ENCODE measurements around the gene UBN2. TPM values are rescaled to one million over a fixed set of nuclear protein-coding genes. Genes with fewer than 3 reads are reported as not detected.

The UBN2 gene
- total RNA-seq, 1 donor = 9.8 TPM

- Histone ChIP-seq H3K79me2 (ENCODE audit: insufficient read depth, low read length) (peaks cover 24% of the 10 kb centered on the region), H3K27me3 (ENCODE audit: insufficient read depth, low read length) (no peaks in the 10 kb centered on the region), H3K4me1 (ENCODE audit: insufficient read depth, low read length) (peaks cover 8% of the 10 kb centered on the region), H3K36me3 (ENCODE audit: insufficient read depth, low read length) (no peaks in the 10 kb centered on the region), H4K20me1 (ENCODE audit: insufficient read depth, low read length) (no peaks in the 10 kb centered on the region), H3K9me3 (ENCODE audit: low read depth, low read length) (no peaks in the 10 kb centered on the region), H3K27ac (ENCODE audit: low read depth, low read length) (peak overlapping the region; percentile 97), H3K4me3 (ENCODE audit: insufficient read depth, low read length) (peak overlapping the region; percentile 96), H2AFZ (ENCODE audit: low read length) (peak overlapping the region; percentile 99), H3K4me2 (ENCODE audit: insufficient read depth, low read length) (peak overlapping the region; percentile 99)
- DNase-seq (ENCODE audit: insufficient read length, low spot score, missing footprints) = no peak
- TF ChIP-seq, protein P1, sequence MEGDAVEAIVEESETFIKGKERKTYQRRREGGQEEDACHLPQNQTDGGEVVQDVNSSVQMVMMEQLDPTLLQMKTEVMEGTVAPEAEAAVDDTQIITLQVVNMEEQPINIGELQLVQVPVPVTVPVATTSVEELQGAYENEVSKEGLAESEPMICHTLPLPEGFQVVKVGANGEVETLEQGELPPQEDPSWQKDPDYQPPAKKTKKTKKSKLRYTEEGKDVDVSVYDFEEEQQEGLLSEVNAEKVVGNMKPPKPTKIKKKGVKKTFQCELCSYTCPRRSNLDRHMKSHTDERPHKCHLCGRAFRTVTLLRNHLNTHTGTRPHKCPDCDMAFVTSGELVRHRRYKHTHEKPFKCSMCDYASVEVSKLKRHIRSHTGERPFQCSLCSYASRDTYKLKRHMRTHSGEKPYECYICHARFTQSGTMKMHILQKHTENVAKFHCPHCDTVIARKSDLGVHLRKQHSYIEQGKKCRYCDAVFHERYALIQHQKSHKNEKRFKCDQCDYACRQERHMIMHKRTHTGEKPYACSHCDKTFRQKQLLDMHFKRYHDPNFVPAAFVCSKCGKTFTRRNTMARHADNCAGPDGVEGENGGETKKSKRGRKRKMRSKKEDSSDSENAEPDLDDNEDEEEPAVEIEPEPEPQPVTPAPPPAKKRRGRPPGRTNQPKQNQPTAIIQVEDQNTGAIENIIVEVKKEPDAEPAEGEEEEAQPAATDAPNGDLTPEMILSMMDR (IDR thresholded peaks at IDR 0.05; ENCODE audit: extremely low read depth, low read depth, low read length) = no peak
These were observed 109.7 kb downstream of the UBN2 start for GRCh38 chr7:139340808-139341057.

GRCh38 chr7:139341058-139341775, 110.2 kb downstream of the UBN2 start, which contains the start of gene FMC1:
Gene FMC1, plus strand, starts transcription at chr7:139341337. Its CDS starts 48 bp downstream, at chr7:139341385.
- Histone ChIP-seq H2AFZ (ENCODE audit: low read length) (peak within 1 kb of the TSS; percentile 99), H3K4me3 (ENCODE audit: insufficient read depth, low read length) (peak within 1 kb of the TSS; percentile 96), H3K79me2 (ENCODE audit: insufficient read depth, low read length) (peaks cover 24% of the 10 kb centered on the region), H3K27ac (ENCODE audit: low read depth, low read length) (peak within 1 kb of the TSS; percentile 97), H3K27me3 (ENCODE audit: insufficient read depth, low read length) (no peaks in the 10 kb centered on the region), H3K4me1 (ENCODE audit: insufficient read depth, low read length) (peaks cover 8% of the 10 kb centered on the region), H3K4me2 (ENCODE audit: insufficient read depth, low read length) (peak within 1 kb of the TSS; percentile 99), H4K20me1 (ENCODE audit: insufficient read depth, low read length) (no peaks in the 10 kb centered on the region), H3K9me3 (ENCODE audit: low read depth, low read length) (no peaks in the 10 kb centered on the region), H3K36me3 (ENCODE audit: insufficient read depth, low read length) (no peaks in the 10 kb centered on the region)
- TF ChIP-seq, protein P1 (IDR thresholded peaks at IDR 0.05; ENCODE audit: extremely low read depth, low read depth, low read length) = peak; percentile 30
- peak; percentile 90 for DNase-seq (ENCODE audit: insufficient read length, low spot score, missing footprints)

GRCh38 chr7:139341776-139342226, 110.8 kb downstream of the UBN2 start:
- H3K27ac ChIP-seq (ENCODE audit: low read depth, low read length) = peak overlapping the region; percentile 97
- peak overlapping the region; percentile 96 for H3K4me3 ChIP-seq (ENCODE audit: insufficient read depth, low read length)
- H3K79me2 ChIP-seq (ENCODE audit: insufficient read depth, low read length) = peaks cover 24% of the 10 kb centered on the region
- H3K27me3 ChIP-seq (ENCODE audit: insufficient read depth, low read length) = no peaks in the 10 kb centered on the region
- peaks cover 8% of the 10 kb centered on the region for H3K4me1 ChIP-seq (ENCODE audit: insufficient read depth, low read length)
- peak overlapping the region; percentile 99 for H2AFZ ChIP-seq (ENCODE audit: low read length)
- H3K36me3 ChIP-seq (ENCODE audit: insufficient read depth, low read length) = peaks cover 6% of the 10 kb centered on the region
- DNase-seq (ENCODE audit: insufficient read length, low spot score, missing footprints) = no peak
- TF ChIP-seq, protein P1 (IDR thresholded peaks at IDR 0.05; ENCODE audit: extremely low read depth, low read depth, low read length) = no peak
- peak overlapping the region; percentile 99 for H3K4me2 ChIP-seq (ENCODE audit: insufficient read depth, low read length)
- no peaks in the 10 kb centered on the region for H4K20me1 ChIP-seq (ENCODE audit: insufficient read depth, low read length)
- H3K9me3 ChIP-seq (ENCODE audit: low read depth, low read length) = no peaks in the 10 kb centered on the region

GRCh38 chr7:139345042-139345441, 114.0 kb downstream of the UBN2 start:
- no peak for DNase-seq (ENCODE audit: insufficient read length, low spot score, missing footprints)
- Histone ChIP-seq H4K20me1 (ENCODE audit: insufficient read depth, low read length) (no peaks in the 10 kb centered on the region), H3K9me3 (ENCODE audit: low read depth, low read length) (no peaks in the 10 kb centered on the region), H2AFZ (ENCODE audit: low read length) (no peak overlapping the region), H3K4me2 (ENCODE audit: insufficient read depth, low read length) (no peak overlapping the region), H3K36me3 (ENCODE audit: insufficient read depth, low read length) (peaks cover 6% of the 10 kb centered on the region), H3K27ac (ENCODE audit: low read depth, low read length) (no peak overlapping the region), H3K4me1 (ENCODE audit: insufficient read depth, low read length) (peaks cover 8% of the 10 kb centered on the region), H3K4me3 (ENCODE audit: insufficient read depth, low read length) (no peak overlapping the region), H3K79me2 (ENCODE audit: insufficient read depth, low read length) (peaks cover 24% of the 10 kb centered on the region), H3K27me3 (ENCODE audit: insufficient read depth, low read length) (no peaks in the 10 kb centered on the region)
- TF ChIP-seq, protein P1 (IDR thresholded peaks at IDR 0.05; ENCODE audit: extremely low read depth, low read depth, low read length) = no peak

All from osteoblast (primary cell).